ENCODE data around the gene GZF1. TPM values are rescaled to one million over a fixed set of nuclear protein-coding genes. Genes with fewer than 3 reads are reported as not detected.

The GZF1 gene
- total and polyA plus RNA-seq, 10 donors, result 3.3 to 17.0 (median 11.2) TPM

DNA sequence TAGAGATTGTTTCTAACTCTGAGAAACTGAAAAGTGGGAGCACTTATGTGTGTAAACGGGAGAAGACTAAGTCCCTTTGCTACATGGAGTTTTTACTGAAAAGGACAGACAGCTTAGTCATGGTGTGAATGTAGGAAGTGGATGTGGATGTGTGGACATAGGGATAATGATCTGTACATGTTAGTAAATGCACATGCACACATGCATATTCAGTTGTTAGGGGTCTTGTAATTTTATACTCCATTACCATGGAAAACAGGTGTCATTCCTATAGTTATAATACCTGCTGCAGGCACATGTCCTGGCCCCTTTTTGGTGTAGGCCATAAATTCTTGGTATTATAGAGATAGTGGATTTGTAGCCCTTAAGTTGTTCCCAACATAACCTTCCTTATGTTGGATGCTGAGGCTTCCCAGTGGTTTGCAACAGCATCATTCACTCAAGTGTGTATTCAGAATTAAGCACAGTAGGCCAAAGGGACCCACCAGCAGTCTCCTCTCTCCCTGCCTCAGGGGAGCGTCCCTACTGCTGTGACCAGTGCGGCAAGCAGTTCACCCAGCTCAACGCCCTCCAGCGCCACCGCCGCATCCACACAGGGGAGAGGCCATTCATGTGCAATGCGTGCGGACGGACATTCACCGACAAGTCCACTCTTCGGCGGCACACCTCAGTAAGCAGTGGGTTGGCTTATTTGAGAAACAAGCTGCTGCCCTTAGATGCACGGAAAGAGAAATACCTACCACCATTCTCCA is 7.3 kb downstream of the GZF1 start:
- Histone ChIP-seq H3K27ac (no peak overlapping the region), H3K36me3 (peaks cover 0 to 95% (median 67%) of the 10 kb centered on the region in 6 donors), H3K4me3 (no peak overlapping the region), H3K4me1 (peaks cover 13 to 40% (median 27%) of the 10 kb centered on the region in 6 donors), H3K27me3 (replicated peaks in 1 of 7) (no peaks in the 10 kb centered on the region), H3K9me3 (no peaks in the 10 kb centered on the region)
- peak in 2 of 3 donors; percentile 29 to 60 for TF ChIP-seq POLR2AphosphoS5 (IDR thresholded peaks at IDR 0.05)
- TF ChIP-seq, protein P1, sequence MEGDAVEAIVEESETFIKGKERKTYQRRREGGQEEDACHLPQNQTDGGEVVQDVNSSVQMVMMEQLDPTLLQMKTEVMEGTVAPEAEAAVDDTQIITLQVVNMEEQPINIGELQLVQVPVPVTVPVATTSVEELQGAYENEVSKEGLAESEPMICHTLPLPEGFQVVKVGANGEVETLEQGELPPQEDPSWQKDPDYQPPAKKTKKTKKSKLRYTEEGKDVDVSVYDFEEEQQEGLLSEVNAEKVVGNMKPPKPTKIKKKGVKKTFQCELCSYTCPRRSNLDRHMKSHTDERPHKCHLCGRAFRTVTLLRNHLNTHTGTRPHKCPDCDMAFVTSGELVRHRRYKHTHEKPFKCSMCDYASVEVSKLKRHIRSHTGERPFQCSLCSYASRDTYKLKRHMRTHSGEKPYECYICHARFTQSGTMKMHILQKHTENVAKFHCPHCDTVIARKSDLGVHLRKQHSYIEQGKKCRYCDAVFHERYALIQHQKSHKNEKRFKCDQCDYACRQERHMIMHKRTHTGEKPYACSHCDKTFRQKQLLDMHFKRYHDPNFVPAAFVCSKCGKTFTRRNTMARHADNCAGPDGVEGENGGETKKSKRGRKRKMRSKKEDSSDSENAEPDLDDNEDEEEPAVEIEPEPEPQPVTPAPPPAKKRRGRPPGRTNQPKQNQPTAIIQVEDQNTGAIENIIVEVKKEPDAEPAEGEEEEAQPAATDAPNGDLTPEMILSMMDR (IDR thresholded peaks at IDR 0.05 in 8 of 11, conservative IDR thresholded peaks at IDR 0.05 in 3 of 11), result no peak
- TF ChIP-seq POLR2A (IDR thresholded peaks at IDR 0.05), result no peak
- intact Hi-C loops (cut with DNase I; ENCODE audit: low total_unique reads), result loop anchor here (5.0 kb wide), 1 partner anchor 48 kb away; no protein-coding TSS in a partner anchor
- 93 to 97% (median 95%) methylated on average over 14 of the region's 14 CpGs for WGBS, 5 donors
- DNase-seq, result no peak

DNA sequence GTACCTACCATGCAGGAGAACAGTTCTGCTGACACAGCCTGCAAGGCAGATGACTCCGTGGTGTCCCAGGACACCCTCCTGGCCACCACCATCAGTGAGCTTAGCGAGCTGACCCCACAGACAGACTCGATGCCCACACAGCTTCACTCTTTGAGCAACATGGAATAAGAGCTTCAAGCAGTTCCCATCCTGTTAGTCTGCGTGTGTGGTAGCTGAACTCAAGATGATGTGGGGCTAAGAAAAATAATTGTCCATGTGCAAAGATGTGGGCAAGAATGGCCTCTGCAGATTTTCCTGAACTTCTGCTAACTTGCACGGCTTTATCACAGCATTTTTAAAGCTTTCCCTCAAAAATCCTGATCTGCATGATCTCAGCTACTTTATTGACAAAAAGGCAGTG is 8.3 kb downstream of the GZF1 start:
- Histone ChIP-seq H3K27ac (no peak overlapping the region), H3K4me1 (peaks cover 13 to 34% (median 22%) of the 10 kb centered on the region in 6 donors), H3K4me3 (no peak overlapping the region), H3K9me3 (no peaks in the 10 kb centered on the region), H3K36me3 (peaks cover 0 to 94% (median 61%) of the 10 kb centered on the region in 6 donors), H3K27me3 (replicated peaks in 1 of 7) (no peaks in the 10 kb centered on the region)
- WGBS, 5 donors, result 94 to 96% (median 95%) methylated on average over 5 of the region's 5 CpGs
- TF ChIP-seq POLR2A (IDR thresholded peaks at IDR 0.05) (no peak), POLR2AphosphoS5 (IDR thresholded peaks at IDR 0.05) (peak in 2 of 3 donors; percentile 23 to 26)
- TF ChIP-seq, protein P1 (IDR thresholded peaks at IDR 0.05 in 8 of 11, conservative IDR thresholded peaks at IDR 0.05 in 3 of 11), result no peak
- intact Hi-C loops (cut with DNase I; ENCODE audit: low total_unique reads), result no loop called here
- DNase-seq, result no peak

DNA sequence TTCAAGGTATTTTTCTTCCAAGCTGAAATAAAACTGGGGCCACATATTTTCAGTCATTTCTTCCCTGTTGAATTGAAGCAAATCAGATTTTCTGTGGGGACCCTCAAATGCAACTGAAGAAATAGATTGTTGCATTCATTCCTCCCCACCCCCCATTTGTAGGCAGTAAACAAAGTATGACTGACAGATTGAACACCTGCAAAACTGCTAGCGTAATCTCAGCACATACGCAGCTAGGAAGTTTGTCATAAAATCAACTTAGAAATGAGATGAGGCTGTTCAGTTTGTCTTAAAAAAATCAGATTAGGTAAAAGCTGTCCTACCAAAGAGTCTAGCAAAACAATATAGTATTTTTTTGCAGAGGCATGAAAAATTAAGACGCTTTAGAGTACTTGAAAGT is 8.9 kb downstream of the GZF1 start:
- no peak for DNase-seq
- 74 to 97% (median 93%) methylated on average over 3 of the region's 3 CpGs for WGBS, 5 donors
- intact Hi-C loops (cut with DNase I; ENCODE audit: low total_unique reads), result no loop called here
- Histone ChIP-seq H3K4me3 (no peak overlapping the region), H3K27ac (no peak overlapping the region), H3K4me1 (peaks cover 10 to 28% (median 16%) of the 10 kb centered on the region in 6 donors), H3K36me3 (peaks cover 0 to 94% (median 57%) of the 10 kb centered on the region in 6 donors), H3K27me3 (replicated peaks in 1 of 7) (no peaks in the 10 kb centered on the region), H3K9me3 (no peaks in the 10 kb centered on the region)
- TF ChIP-seq POLR2A (IDR thresholded peaks at IDR 0.05) (no peak), POLR2AphosphoS5 (IDR thresholded peaks at IDR 0.05) (no peak)
- TF ChIP-seq, protein P1 (IDR thresholded peaks at IDR 0.05 in 8 of 11, conservative IDR thresholded peaks at IDR 0.05 in 3 of 11), result no peak

DNA sequence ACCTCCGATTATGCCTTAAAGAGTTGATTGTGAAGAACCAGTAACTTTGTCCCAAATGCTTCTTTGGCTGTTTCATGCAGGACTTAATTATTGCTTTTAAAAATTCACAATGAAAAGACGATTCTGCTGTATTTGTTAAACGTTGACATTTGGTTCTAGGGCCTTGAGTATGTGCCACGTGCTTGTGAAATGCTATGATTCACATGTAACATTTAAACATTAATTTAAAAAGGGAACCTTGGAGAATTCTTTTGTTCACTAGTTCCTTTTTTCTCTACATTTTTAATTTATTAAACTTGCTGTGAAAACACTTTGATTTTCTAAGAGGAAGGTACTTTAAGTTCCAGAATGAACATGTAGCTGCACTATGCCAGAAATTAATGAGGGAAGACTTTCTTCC is 9.5 kb downstream of the GZF1 start:
- intact Hi-C loops (cut with DNase I; ENCODE audit: low total_unique reads), result no loop called here
- no peak for TF ChIP-seq POLR2A (IDR thresholded peaks at IDR 0.05)
- TF ChIP-seq, protein P1 (IDR thresholded peaks at IDR 0.05 in 8 of 11, conservative IDR thresholded peaks at IDR 0.05 in 3 of 11), result no peak
- no peak for TF ChIP-seq POLR2AphosphoS5 (IDR thresholded peaks at IDR 0.05)
- Histone ChIP-seq H3K27me3 (replicated peaks in 1 of 7) (no peaks in the 10 kb centered on the region), H3K4me1 (peaks cover 5 to 22% (median 10%) of the 10 kb centered on the region in 6 donors), H3K27ac (no peak overlapping the region), H3K9me3 (no peaks in the 10 kb centered on the region), H3K36me3 (peaks cover 0 to 99% (median 60%) of the 10 kb centered on the region in 6 donors), H3K4me3 (no peak overlapping the region)
- DNase-seq, result no peak
- WGBS, 5 donors, result 63 to 79% (median 72%) methylated on average over 4 of the region's 4 CpGs
